22Rv1 (cell line): ENCODE measurements around the gene PPP1R1B.
"Not testable (repeated sequence)": the region's sequence is repeated elsewhere in the genome, so short reads cannot be mapped to it uniquely, and the experiment has no call there.

ENCODE experiments used
- H3K27ac ChIP-seq: fragments of 450-650 bp; 2 replicates; pipeline ENCODE4 v1.5.1; 2017
- CTCF ChIP-seq: fragments of 450-650 bp; IDR thresholded peaks from 2 replicates; pipeline ENCODE4 v1.5.1; 2017; ENCODE audit warnings: mild to moderate bottlenecking
- ZFX ChIP-seq: fragments of 450-650 bp; IDR thresholded peaks from 2 replicates; pipeline ENCODE4 v1.6.1; 2017; ENCODE audit warnings: antibody characterized with exemption, borderline replicate concordance

Gene PPP1R1B

GRCh38 chr17:39626171-39627046 lies at the start of gene PPP1R1B:
Gene PPP1R1B, plus strand, starts transcription at chr17:39626952. Its CDS starts 441 bp downstream, at chr17:39627393.
- TF ChIP-seq CTCF (no peak), ZFX (no peak)

GRCh38 chr17:39578272-39578671 lies 48.5 kb upstream of the PPP1R1B start:
- TF ChIP-seq CTCF (no peak), ZFX (no peak)
- H3K27ac ChIP-seq = no peak overlapping the region

More at GRCh38 chr17:39626171-39627046, at the start of gene PPP1R1B:
- peak within 1 kb of the TSS; percentile 80; the same call in 1 of the 2 replicates for H3K27ac ChIP-seq

- TF ChIP-seq ZFX = no peak
- TF ChIP-seq CTCF = no peak
- H3K27ac ChIP-seq = no peak overlapping the region
Measured at GRCh38 chr17:39579318-39580081, 47.3 kb upstream of the PPP1R1B start.

- TF ChIP-seq CTCF (no peak), ZFX (no peak)
- H3K27ac ChIP-seq = no peak overlapping the region
Measured at GRCh38 chr17:39580082-39580468, 46.7 kb upstream of the PPP1R1B start.

- no peak overlapping the region for H3K27ac ChIP-seq
- TF ChIP-seq CTCF (no peak), ZFX (no peak)
Measured at GRCh38 chr17:39581071-39581758, 45.5 kb upstream of the PPP1R1B start.

- H3K27ac ChIP-seq = no peak overlapping the region
- no peak for TF ChIP-seq ZFX
Measured at GRCh38 chr17:39581759-39582085, 45.0 kb upstream of the PPP1R1B start.

GRCh38 chr17:39582658-39583057 lies 44.1 kb upstream of the PPP1R1B start:
- TF ChIP-seq CTCF (no peak), ZFX (no peak)
- no peak overlapping the region for H3K27ac ChIP-seq

- H3K27ac ChIP-seq = not testable (repeated sequence)
Measured at GRCh38 chr17:39590180-39590579, 36.6 kb upstream of the PPP1R1B start.
